ENCODE measurements around the gene ELMO1. TPM values are rescaled to one million over a fixed set of nuclear protein-coding genes. Genes with fewer than 3 reads are reported as not detected.

Gene ELMO1
- total RNA-seq, 1 experiment from 2014 or later = not detected

DNA sequence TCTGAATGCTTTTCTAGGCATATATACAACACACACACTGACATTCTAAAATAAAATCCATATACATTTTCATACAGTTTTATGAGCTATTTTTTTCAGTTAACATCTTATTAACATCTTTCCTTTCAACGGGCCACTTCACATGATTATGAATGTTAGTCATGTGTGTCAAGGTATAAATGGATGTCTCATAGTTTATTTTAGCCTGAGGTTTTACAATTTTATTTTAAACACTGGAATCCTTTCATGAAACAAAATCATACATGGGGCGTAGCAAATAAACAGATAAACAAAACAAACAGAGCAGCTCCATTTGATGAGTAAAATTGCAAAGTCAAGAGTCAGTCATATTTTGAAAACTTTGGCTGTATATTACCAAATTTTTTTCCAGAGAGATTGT, 604.3 kb downstream of the ELMO1 start:
- CTCF ChIA-PET = no interaction called here
- Histone ChIP-seq H3K4me3 (ENCODE audit: low read depth, low read length, poor library complexity, severe bottlenecking) (no peak overlapping the region), H3K27ac (ENCODE audit: low read depth, low read length, poor library complexity, severe bottlenecking) (no peak overlapping the region), H3K27me3 (replicated peaks; ENCODE audit: insufficient read depth, low read depth, low read length, poor library complexity) (no peaks in the 10 kb centered on the region), H3K4me1 (ENCODE audit: insufficient read depth, low read length, poor library complexity, severe bottlenecking) (no peaks in the 10 kb centered on the region), H3K9me3 (ENCODE audit: low read depth, low read length, poor library complexity, severe bottlenecking) (peaks cover 8% of the 10 kb centered on the region), H3K36me3 (ENCODE audit: insufficient read depth, low read length, poor library complexity, severe bottlenecking) (no peaks in the 10 kb centered on the region)
- no peak for DNase-seq (ENCODE audit: low spot score)
- TF ChIP-seq EZH2 (IDR thresholded peaks at IDR 0.05; ENCODE audit: borderline replicate concordance, low read depth, low read length, poor library complexity, severe bottlenecking) = no peak
- TF ChIP-seq, protein P1, sequence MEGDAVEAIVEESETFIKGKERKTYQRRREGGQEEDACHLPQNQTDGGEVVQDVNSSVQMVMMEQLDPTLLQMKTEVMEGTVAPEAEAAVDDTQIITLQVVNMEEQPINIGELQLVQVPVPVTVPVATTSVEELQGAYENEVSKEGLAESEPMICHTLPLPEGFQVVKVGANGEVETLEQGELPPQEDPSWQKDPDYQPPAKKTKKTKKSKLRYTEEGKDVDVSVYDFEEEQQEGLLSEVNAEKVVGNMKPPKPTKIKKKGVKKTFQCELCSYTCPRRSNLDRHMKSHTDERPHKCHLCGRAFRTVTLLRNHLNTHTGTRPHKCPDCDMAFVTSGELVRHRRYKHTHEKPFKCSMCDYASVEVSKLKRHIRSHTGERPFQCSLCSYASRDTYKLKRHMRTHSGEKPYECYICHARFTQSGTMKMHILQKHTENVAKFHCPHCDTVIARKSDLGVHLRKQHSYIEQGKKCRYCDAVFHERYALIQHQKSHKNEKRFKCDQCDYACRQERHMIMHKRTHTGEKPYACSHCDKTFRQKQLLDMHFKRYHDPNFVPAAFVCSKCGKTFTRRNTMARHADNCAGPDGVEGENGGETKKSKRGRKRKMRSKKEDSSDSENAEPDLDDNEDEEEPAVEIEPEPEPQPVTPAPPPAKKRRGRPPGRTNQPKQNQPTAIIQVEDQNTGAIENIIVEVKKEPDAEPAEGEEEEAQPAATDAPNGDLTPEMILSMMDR (conservative IDR thresholded peaks at IDR 0.05; ENCODE audit: low read depth, low read length) = no peak
- intact Hi-C loops (cut with micrococcal nuclease; ENCODE audit: unreplicated experiment) = no loop called here
- no TSS peak for BruUV-seq (replicated peaks)
- POLR2A ChIA-PET (ENCODE audit: low non-redundant PET) = no interaction called here

DNA sequence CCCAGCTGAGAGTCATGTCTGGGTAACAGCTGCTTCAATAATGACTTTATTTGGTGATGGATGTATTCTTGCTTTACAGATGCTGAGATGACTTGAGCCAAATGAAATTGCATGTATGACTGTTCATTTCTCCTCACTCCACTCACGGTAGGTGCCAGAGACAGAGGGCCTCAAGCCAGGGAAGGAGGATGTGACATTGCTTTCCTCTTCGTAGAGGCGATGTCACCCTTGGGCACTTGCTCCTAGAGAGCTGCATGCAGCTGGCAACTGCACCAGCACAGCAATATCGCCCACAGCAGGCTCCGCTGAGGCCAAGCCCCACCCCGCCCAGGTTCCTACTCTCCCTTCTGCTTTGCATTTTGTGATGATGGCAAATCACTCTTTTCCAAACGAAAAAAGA, 607.8 kb downstream of the ELMO1 start:
- TF ChIP-seq EZH2 (IDR thresholded peaks at IDR 0.05; ENCODE audit: borderline replicate concordance, low read depth, low read length, poor library complexity, severe bottlenecking) = no peak
- TF ChIP-seq, protein P1 (conservative IDR thresholded peaks at IDR 0.05; ENCODE audit: low read depth, low read length) = no peak
- H3K4me3 ChIP-seq (ENCODE audit: low read depth, low read length, poor library complexity, severe bottlenecking) = no peak overlapping the region
- no peak overlapping the region for H3K27ac ChIP-seq (ENCODE audit: low read depth, low read length, poor library complexity, severe bottlenecking)
- H3K9me3 ChIP-seq (ENCODE audit: low read depth, low read length, poor library complexity, severe bottlenecking) = no peaks in the 10 kb centered on the region
- ChIA-PET POLR2A (ENCODE audit: low non-redundant PET) (no interaction called here), CTCF (no interaction called here)
- no peak for DNase-seq (ENCODE audit: low spot score)
- intact Hi-C loops (cut with micrococcal nuclease; ENCODE audit: unreplicated experiment) = no loop called here
- no TSS peak for BruUV-seq (replicated peaks)
- no peaks in the 10 kb centered on the region for H3K4me1 ChIP-seq (ENCODE audit: insufficient read depth, low read length, poor library complexity, severe bottlenecking)
- H3K27me3 ChIP-seq (replicated peaks; ENCODE audit: insufficient read depth, low read depth, low read length, poor library complexity) = no peaks in the 10 kb centered on the region
- H3K36me3 ChIP-seq (ENCODE audit: insufficient read depth, low read length, poor library complexity, severe bottlenecking) = no peaks in the 10 kb centered on the region

DNA sequence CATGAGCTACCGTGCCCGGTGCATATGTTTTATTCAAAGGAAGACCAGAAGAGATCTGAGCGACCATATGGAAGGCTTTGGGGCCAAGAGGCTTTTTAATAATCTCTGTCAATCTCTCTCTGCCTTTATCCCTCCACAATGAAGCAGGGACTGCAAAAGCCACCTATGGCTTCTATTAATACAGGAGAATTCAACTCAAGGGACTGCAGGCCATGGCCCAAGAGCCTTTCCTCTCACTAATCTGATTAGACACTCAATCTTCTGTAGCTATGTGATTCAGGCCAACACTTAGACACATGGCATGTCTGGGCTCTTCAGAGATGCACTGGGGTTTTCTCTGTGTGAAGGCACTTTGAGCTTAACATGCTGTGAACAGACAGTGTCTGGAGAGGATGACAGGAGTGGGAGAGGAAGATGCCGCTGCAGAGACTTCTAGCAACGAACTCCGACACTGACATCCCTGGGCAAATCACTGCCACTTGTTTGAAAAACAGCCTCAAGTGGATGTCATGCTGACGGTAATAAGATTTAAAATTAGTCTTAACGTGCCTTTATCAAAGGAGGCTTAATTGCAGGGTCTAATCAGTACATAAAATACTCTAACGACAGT, 609.9 kb downstream of the ELMO1 start:
- intact Hi-C loops (cut with micrococcal nuclease; ENCODE audit: unreplicated experiment) = no loop called here
- Histone ChIP-seq H3K9me3 (ENCODE audit: low read depth, low read length, poor library complexity, severe bottlenecking) (no peaks in the 10 kb centered on the region), H3K36me3 (ENCODE audit: insufficient read depth, low read length, poor library complexity, severe bottlenecking) (no peaks in the 10 kb centered on the region), H3K4me3 (ENCODE audit: low read depth, low read length, poor library complexity, severe bottlenecking) (no peak overlapping the region), H3K4me1 (ENCODE audit: insufficient read depth, low read length, poor library complexity, severe bottlenecking) (no peaks in the 10 kb centered on the region), H3K27me3 (replicated peaks; ENCODE audit: insufficient read depth, low read depth, low read length, poor library complexity) (no peaks in the 10 kb centered on the region), H3K27ac (ENCODE audit: low read depth, low read length, poor library complexity, severe bottlenecking) (no peak overlapping the region)
- CTCF ChIA-PET = no interaction called here
- TF ChIP-seq, protein P1 (conservative IDR thresholded peaks at IDR 0.05; ENCODE audit: low read depth, low read length) = no peak
- no peak for TF ChIP-seq EZH2 (IDR thresholded peaks at IDR 0.05; ENCODE audit: borderline replicate concordance, low read depth, low read length, poor library complexity, severe bottlenecking)
- BruUV-seq (replicated peaks) = no TSS peak
- DNase-seq (ENCODE audit: low spot score) = no peak
- POLR2A ChIA-PET (ENCODE audit: low non-redundant PET) = no interaction called here

All from A673 (cell line).